NB4 (cell line): Measurements from ENCODE around the gene PRUNE2.

Source experiments
- CTCF ChIP-seq: IDR thresholded peaks from one replicate; pipeline ENCODE4 v1.5.1; 2012; ENCODE audit warnings: low read depth, low read length
- MYC ChIP-seq: IDR thresholded peaks from 2 replicates; pipeline ENCODE4 v1.6.1; 2011; ENCODE audit warnings: low read depth, low read length
- POLR2A ChIP-seq: IDR thresholded peaks from 2 replicates; pipeline ENCODE4 v1.6.1; 2011; ENCODE audit warnings: mild to moderate bottlenecking; ENCODE audit not compliant: insufficient read length; ENCODE audit errors: extremely low read depth

GRCh38 chr9:76697081-76697480 lies 208.8 kb downstream of the PRUNE2 start:
- TF ChIP-seq CTCF (no peak), POLR2A (no peak), MYC (no peak)
